Adrenal gland (tissue), 5 donors: ENCODE data around the gene ASPM.

ENCODE experiments used
- CTCF ChIP-seq, 6 experiments: fragments of 450-650 bp in 4 of 6; fragments of 200-600 bp in 2 of 6; sonication (generic) in 1 of 6; IDR thresholded peaks; 1 replicate in 5 of 6; 2 replicates in 1 of 6; pipeline versions ENCODE4 v1.5.1 to v1.8.0; 2016 to 2021; ENCODE audit warnings: antibody characterized with exemption in 6 of 6, mild to moderate bottlenecking in 2 of 6, moderate library complexity in 1 of 6
- POLR2A ChIP-seq, 2 donors: fragments of 450-650 bp; IDR thresholded peaks; one replicate each; pipeline ENCODE4 v1.6.1; 2017; ENCODE audit warnings: antibody characterized with exemption in 2 of 2, mild to moderate bottlenecking in 2 of 2, moderate library complexity in 1 of 2
- donor health status: DM: no; HTN: no; CAD: no.

GRCh38 chr1:197062692-197063091 is 83.8 kb downstream of the ASPM start:
- TF ChIP-seq CTCF (IDR thresholded peaks at IDR 0.05) (no peak), POLR2A (IDR thresholded peaks at IDR 0.05) (no peak)
